SIG-M5 treated with dmso at 0.1 percent for 504 hours (cell line): ENCODE measurements around the gene CAGE1.
"Not testable (repeated sequence)": the region's sequence is repeated elsewhere in the genome, so short reads cannot be mapped to it uniquely, and the experiment has no call there.

Experiments
- DNase-seq: peaks from one replicate; lab custom pipeline; 2025; ENCODE audit not compliant: unreplicated experiment; lab: John Stamatoyannopoulos, UW

CAGE1 gene

DNA sequence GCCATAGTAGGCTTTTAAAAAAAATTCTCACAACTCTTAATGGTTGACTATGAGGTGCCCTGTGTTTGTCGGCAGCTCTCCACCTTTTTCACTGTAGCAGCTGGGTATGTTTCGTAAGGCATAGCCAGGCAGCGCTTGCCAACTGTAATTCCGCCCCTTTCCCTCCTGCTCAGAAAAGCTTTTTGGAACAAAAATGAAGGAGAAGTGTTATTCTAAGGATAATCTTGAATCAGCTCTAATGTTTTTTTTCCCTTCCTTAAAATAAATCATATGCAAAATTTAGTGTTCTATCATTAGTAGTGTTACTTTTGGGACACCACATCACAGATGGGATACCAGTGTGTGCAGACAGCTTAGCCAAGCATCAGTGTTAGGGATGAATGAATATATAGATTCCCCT lies 21.3 kb upstream of the CAGE1 start:
- DNase-seq, result no peak

GRCh38 chr6:7409740-7410139 lies 20.2 kb upstream of the CAGE1 start:
- DNase-seq, result no peak

DNA sequence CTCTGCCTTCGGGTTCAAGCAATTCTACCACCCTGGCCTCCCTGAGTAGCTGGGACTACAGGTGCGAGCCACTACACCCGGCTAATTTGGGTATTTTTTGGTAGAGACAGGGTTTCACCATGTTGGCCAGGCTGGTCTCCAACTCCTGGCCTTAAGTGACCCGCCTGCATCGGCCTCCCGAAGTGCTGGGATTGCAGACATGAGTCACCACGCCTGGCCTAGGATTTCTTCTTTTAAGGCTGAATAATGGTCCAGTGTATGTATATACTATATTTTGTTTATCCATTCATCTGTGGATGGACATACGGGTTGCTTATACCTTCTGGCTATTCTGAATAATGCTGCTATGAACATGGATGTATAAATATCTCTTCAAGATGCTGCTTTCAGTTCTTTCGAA lies 17.2 kb upstream of the CAGE1 start:
- DNase-seq, result no peak

DNA sequence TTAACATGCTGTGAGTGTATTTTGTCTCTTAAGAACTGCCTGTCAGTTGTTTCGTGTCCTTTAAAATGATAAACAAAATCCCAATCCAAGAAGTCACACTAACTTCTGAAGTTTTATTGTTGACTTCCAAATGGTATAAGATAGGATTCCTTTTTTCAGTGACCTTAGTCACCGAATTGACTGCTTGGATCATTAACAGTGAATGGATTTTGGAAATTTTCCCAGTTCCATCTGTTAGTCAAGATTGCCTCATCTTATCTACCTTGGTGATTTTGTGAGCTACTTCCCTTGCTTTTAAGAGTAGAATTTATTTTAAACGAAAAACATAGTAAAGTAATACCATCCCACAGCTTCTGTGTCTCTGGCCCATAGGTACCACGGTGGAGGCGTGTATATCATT lies 15.0 kb upstream of the CAGE1 start:
- no peak for DNase-seq

GRCh38 chr6:7402716-7403115 lies 13.2 kb upstream of the CAGE1 start:
- DNase-seq, result no peak

DNA sequence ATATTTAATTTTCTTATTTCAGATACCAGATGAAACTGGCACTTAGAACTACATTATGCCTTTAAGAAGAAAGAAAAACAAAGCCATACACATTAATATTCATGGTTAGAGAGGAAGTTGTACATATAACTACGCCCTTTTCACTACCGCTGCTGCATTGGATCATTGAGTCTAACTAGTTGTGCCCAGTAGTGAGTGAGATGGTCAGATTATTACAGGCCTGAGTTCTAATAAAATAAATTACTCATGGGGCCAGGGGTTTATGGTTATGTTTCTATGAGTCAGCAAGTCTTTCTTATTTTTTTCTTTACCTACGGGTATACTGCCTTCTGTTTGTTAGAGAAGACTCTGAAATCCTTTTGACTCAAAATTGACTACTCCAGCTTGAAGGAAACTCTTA lies 11.5 kb upstream of the CAGE1 start:
- no peak for DNase-seq

DNA sequence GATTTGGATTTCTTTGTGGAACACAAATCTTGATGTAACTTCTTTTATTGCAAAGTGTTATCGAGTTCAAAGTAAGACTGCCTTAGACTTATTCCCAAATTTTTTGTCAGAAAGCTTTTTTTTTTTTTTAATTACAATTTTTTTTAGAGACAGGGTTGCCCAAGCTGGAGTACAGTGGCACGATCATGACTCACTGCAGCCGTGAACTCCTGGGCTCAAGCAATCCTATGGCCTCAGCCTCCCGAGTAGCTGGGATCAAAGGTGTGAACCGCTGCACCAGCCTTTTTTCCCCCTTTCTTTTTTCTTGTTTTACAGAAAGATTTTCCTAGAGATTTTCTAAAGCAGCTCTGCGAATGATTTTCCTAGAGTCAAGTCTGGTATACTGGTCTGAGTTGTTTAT lies 2.9 kb upstream of the CAGE1 start:
- DNase-seq, result no peak

- peak; percentile 52 for DNase-seq
These were observed 1.6 kb upstream of the CAGE1 start for GRCh38 chr6:7391151-7391550.

DNA sequence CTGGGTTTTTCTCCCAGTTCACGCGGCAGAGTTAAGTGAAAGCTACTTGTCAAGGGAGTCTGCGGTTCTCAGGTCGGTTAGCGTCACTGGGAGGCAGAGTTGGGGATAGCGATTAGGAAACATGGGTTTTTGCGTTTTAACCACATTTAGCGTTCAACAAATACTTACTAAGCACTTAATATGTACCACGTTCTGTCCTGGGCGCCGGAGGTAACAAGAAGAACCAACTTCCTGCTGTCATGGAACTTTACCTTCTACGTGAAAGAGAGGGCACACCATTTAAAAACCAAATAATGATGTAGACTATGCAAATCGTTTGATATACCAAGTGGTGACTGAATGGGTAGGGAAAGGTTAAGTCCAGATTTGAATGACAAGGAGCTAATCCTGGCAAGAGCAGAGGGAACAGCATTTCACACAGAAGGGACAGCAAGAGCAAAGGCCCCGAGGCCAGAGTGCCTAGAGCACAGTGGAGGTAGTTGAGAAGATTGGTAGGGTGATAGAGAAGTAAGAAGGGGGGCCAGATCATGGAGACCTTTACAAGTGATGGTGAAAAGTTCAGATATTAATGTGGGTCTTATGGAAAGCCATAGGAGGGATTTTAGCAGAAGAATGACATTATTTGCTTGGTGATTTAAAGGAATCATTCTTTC lies 810 bp upstream of the CAGE1 start:
- no peak for DNase-seq

- peak; percentile 68 for DNase-seq
These were observed 436 bp downstream of the CAGE1 start for GRCh38 chr6:7389162-7389450.

DNA sequence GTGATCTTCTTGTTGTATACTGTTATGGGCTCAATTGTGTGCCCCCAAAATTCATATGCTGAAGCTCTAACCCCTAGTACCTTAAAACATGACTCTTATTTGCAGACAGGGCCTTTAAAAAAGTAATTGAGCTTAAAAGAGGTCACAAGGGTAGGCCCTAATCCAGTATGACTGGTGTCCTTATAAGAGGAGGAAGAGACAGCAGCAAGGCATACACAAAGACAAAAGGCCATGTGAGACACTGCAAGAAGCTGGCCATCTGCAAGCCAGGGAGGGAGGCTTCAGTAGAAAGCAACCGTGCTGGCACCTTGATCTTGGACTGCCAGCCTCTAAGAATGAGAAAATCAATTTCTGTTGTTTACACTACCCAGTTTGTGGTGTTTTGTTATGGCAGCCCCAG lies 8.4 kb downstream of the CAGE1 start:
- no peak for DNase-seq

GRCh38 chr6:7378740-7379139 lies 10.8 kb downstream of the CAGE1 start:
- peak; percentile 8 for DNase-seq

- DNase-seq, result no peak
These were observed 11.6 kb downstream of the CAGE1 start for GRCh38 chr6:7377961-7378360.

DNA sequence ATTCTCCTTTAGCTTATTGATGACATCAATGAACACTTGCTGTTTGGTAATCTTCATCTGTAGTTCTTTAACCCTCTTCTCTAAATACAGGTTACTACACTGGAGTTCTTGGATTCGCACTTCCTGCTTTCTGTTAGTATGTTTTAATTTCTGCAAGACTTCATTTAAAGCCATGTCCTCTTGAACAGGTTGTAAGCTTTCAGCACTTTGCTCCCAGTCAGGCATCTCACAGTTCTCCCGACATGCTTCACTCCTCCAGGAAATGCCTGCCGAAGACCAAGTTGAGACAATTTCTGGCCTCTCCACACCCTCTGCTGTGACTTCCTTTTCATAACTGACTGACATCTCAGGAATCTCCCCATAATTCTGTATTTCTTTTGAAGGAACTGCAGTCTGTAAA lies 15.8 kb downstream of the CAGE1 start:
- DNase-seq, result peak; percentile 16

DNA sequence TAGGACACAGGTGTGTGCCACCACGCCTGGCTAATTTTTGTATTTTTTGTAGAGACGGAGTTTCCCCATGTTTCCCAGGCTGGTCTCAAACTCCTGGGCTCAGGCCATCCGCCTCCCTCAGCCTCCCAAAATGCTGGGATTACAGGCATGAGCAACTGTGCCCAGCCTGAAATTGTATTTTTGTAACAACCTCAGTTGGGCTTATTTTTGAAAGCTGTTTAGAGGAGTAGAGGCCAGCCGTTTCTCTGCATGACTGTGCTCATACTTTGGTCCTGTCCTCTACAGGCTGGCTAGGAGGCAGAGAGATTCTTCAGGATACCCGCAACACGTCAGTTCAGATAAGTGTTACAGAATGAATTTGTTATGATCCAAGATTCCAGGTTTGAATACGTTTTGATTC lies 22.1 kb downstream of the CAGE1 start:
- no peak for DNase-seq

DNA sequence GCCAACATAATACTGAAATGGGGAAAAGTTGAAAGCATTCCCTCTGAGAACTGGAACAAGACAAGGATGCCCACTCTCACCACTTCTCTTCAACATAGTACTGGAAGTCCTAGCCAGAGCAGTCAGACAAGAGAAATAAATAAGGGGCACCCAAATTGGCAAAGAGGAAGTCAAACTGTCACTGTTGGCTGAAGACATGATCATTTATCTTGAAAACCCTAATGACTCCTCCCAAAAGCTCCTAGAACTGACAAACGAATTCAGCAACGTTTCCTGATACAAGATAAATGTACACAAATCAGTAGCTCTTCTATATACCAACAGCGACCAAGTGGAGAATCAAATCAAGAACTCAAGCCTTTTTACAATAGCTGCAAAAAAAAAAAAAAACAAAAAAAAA lies 37.6 kb downstream of the CAGE1 start:
- not testable (repeated sequence) for DNase-seq

GRCh38 chr6:7350591-7350990 lies 39.0 kb downstream of the CAGE1 start:
- DNase-seq, result not testable (repeated sequence)

DNA sequence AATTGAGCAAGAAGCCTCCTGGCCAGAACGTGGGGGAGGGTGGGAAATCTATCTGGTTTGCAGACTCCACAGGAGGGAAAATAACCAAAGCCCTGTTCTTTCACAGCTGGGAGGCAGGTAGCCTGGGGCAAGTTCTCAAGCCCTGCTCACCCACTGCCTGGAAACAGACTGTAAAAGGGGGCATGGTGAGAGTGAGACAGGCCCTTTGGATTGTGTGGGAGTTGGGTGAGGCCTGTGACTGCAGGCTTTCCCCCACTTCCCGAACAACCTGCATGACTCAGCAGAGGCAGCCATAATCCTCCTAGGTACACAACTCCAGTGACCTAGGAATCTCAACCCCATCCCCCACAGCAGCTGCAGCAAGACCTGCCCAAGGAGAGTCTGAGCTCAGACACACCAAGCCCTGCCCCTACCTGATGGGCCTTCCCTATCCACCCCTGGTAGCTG lies 42.0 kb downstream of the CAGE1 start:
- not testable (repeated sequence) for DNase-seq

- not testable (repeated sequence) for DNase-seq
These were observed 44.6 kb downstream of the CAGE1 start for GRCh38 chr6:7344773-7345450.

- no peak for DNase-seq
These were observed 45.7 kb downstream of the CAGE1 start for GRCh38 chr6:7343546-7344475.

- no peak for DNase-seq
These were observed 47.4 kb downstream of the CAGE1 start for GRCh38 chr6:7341989-7342742.
